SK-N-SH treated with all-trans-retinoic acid at 6 μM for 48 hours (cell line): ENCODE data around the gene RPP40.
"Not testable (repeated sequence)": the region's sequence is repeated elsewhere in the genome, so short reads cannot be mapped to it uniquely, and the experiment has no call there.

Source experiments
- ATAC-seq: fragments of 200-7000 bp; cut with Tn5 transposase; 3 replicates; pipeline ENCODE4 v1.9.1; 2020; ENCODE audit warnings: mild to moderate bottlenecking, moderate library complexity
- ARNTL ChIP-seq: fragments of 450-650 bp; formaldehyde crosslinking; IDR thresholded peaks from 2 replicates; pipeline ENCODE4 v1.5.0; 2020; ENCODE audit warnings: low read depth, mild to moderate bottlenecking, moderate library complexity, borderline replicate concordance
- CSDC2 ChIP-seq: fragments of 250-450 bp; sonication (Bioruptor Pico); IDR thresholded peaks from 2 replicates; pipeline ENCODE4 v1.5.0; 2020; ENCODE audit warnings: mild to moderate bottlenecking, moderate library complexity
- ESRRG ChIP-seq: fragments of 250-450 bp; sonication (Bioruptor Pico); IDR thresholded peaks from 2 replicates; pipeline ENCODE4 v1.6.1; 2021; ENCODE audit warnings: mild to moderate bottlenecking
- ISL1 ChIP-seq: fragments of 250-450 bp; sonication (Bioruptor Pico); IDR thresholded peaks from 2 replicates; pipeline ENCODE4 v2.1.2; 2022; ENCODE audit warnings: mild to moderate bottlenecking, moderate library complexity
- OSR1 ChIP-seq: fragments of 250-450 bp; sonication (Bioruptor Pico); IDR thresholded peaks from 2 replicates; pipeline ENCODE4 v1.8.0; 2022; ENCODE audit warnings: moderate library complexity, mild to moderate bottlenecking, inconsistent platforms
- PPARA ChIP-seq: fragments of 250-450 bp; sonication (Bioruptor Pico); IDR thresholded peaks from 2 replicates; pipeline ENCODE4 v1.5.0; 2020; ENCODE audit warnings: mild to moderate bottlenecking, borderline replicate concordance
- RARB ChIP-seq: fragments of 250-450 bp; sonication (Bioruptor Pico); IDR thresholded peaks from 2 replicates; pipeline ENCODE4 v1.8.0; 2021; ENCODE audit warnings: mild to moderate bottlenecking, moderate library complexity
- SNAI2 ChIP-seq: fragments of 250-450 bp; sonication (Bioruptor Pico); IDR thresholded peaks from 2 replicates; pipeline ENCODE4 v1.5.0; 2020; ENCODE audit warnings: mild to moderate bottlenecking, moderate library complexity
- TCF4 ChIP-seq: fragments of 250-450 bp; sonication (Bioruptor Pico); IDR thresholded peaks from 2 replicates; pipeline ENCODE4 v1.8.0; 2021; ENCODE audit warnings: mild to moderate bottlenecking, moderate library complexity, borderline replicate concordance
- TOX ChIP-seq: fragments of 250-450 bp; sonication (Bioruptor Pico); IDR thresholded peaks from 2 replicates; pipeline ENCODE4 v1.8.0; 2021; ENCODE audit warnings: mild to moderate bottlenecking, moderate library complexity, borderline replicate concordance
- ZFP30 ChIP-seq: fragments of 450-650 bp; formaldehyde crosslinking; IDR thresholded peaks from 2 replicates; pipeline ENCODE4 v1.5.0; 2022; ENCODE audit warnings: mild to moderate bottlenecking, moderate library complexity
- ZNF565 ChIP-seq: fragments of 450-650 bp; formaldehyde crosslinking; conservative IDR thresholded peaks from 2 replicates; pipeline ENCODE4 v1.5.0; 2020; ENCODE audit warnings: low read depth, mild to moderate bottlenecking, moderate library complexity
- ZNF8 ChIP-seq: fragments of 450-650 bp; formaldehyde crosslinking; IDR thresholded peaks from 2 replicates; pipeline ENCODE4 v1.5.0; 2020; ENCODE audit warnings: mild to moderate bottlenecking, moderate library complexity
- TF ChIP-seq, protein P1 (sequence below): fragments of 250-450 bp; sonication (Bioruptor Pico); IDR thresholded peaks from 2 replicates; pipeline ENCODE4 v1.5.1; 2021; ENCODE audit warnings: mild to moderate bottlenecking, moderate library complexity
- TF ChIP-seq, protein P2 (sequence below): fragments of 250-450 bp; sonication (Bioruptor Pico); IDR thresholded peaks from 2 replicates; pipeline ENCODE4 v1.8.0; 2020; ENCODE audit warnings: mild to moderate bottlenecking, moderate library complexity, borderline replicate concordance
- TF ChIP-seq, protein P3 (sequence below): fragments of 250-450 bp; sonication (Bioruptor Pico); IDR thresholded peaks from 2 replicates; pipeline ENCODE4 v1.8.0; 2021; ENCODE audit warnings: low read depth, mild to moderate bottlenecking, moderate library complexity, borderline replicate concordance
- TF ChIP-seq, protein P4 (sequence below): fragments of 250-450 bp; sonication (Bioruptor Pico); IDR thresholded peaks from 2 replicates; pipeline ENCODE4 v1.5.1; 2020; ENCODE audit warnings: low read depth, mild to moderate bottlenecking, moderate library complexity
- TF ChIP-seq, protein P5 (sequence below): fragments of 250-450 bp; sonication (Bioruptor Pico); IDR thresholded peaks from 2 replicates; pipeline ENCODE4 v1.5.0; 2020; ENCODE audit warnings: mild to moderate bottlenecking, moderate library complexity

RPP40 gene

DNA sequence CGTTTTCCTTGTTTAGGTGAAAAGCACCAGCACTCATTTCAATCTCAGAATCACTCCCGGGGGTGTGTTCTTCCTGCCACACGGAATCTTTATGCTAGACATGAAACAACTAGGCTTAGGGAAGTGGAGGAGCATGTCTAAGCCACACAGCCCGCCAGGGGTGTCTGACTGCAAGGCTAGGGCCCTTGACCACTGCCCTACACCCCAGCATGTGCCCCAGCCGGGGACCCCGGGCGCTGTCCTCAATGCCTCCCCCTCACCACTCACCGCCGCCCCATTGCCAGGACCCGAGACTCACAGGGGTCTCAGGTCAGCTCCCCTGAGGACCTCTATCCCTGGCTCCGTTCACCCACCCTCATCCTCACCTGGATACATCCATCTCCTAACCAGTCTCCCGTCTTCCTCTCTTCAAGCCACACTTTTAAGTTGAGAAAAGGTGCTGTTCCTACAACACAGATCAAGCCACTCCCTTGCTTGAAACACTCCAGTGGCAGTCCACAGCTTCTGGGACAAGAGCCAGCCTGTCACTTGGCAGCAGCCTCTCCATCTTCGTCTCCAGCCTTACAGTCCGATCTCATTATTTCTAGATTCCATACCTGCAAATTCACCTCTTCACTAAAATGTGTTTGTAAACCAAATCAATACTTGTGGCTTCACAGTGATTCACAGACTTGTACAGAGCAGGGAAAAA, 29.5 kb upstream of the RPP40 start:
- ATAC-seq: not testable (repeated sequence)

DNA sequence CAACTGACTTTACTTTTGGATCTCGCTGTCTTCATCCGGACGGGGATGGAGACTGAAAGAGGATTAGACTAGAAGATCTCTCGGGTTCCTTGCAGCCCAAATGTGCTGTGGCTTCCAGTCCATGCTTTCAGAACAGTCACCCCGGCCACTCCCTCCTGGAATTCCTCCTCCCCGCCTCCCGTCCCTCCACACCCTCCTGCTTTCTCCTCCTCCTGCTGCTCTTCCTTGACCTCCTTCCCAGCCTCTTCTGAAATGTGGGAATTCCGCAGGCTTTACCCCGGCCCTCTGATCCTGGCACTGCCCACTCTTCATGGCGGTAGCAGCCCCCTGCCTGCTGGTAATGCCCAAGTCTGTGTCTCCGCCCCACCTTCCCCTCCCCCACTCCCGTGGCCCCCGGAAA, 28.9 kb upstream of the RPP40 start:
- ATAC-seq: not testable (repeated sequence)

DNA sequence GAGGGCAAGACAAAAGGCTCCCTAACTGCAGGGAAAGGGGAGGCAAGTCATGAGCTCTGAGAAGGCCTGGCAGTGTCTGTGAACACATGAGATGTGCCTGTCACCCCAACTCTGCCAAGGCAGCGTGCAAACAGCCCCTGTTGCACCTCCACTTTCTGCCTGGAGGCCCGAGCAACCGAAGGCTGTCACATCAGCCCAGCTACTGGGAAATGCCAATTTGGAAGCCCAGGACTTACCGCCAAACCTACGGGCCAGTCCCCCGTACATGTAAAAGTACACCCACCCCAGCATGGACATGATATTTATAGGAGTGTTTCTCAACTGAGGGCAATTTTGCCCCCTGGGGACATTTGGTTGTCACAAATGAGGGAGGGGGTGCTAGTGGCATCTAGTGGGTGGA, 27.3 kb upstream of the RPP40 start:
- ATAC-seq: no peak
- no peak for TF ChIP-seq ESRRG
- TF ChIP-seq ZFP30 (CRISPR knock-in tag): no peak
- no peak for TF ChIP-seq SNAI2 (CRISPR knock-in tag)
- TF ChIP-seq, protein P1, sequence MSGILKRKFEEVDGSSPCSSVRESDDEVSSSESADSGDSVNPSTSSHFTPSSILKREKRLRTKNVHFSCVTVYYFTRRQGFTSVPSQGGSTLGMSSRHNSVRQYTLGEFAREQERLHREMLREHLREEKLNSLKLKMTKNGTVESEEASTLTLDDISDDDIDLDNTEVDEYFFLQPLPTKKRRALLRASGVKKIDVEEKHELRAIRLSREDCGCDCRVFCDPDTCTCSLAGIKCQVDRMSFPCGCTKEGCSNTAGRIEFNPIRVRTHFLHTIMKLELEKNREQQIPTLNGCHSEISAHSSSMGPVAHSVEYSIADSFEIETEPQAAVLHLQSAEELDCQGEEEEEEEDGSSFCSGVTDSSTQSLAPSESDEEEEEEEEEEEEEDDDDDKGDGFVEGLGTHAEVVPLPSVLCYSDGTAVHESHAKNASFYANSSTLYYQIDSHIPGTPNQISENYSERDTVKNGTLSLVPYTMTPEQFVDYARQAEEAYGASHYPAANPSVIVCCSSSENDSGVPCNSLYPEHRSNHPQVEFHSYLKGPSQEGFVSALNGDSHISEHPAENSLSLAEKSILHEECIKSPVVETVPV (CRISPR knock-in tag): no peak

DNA sequence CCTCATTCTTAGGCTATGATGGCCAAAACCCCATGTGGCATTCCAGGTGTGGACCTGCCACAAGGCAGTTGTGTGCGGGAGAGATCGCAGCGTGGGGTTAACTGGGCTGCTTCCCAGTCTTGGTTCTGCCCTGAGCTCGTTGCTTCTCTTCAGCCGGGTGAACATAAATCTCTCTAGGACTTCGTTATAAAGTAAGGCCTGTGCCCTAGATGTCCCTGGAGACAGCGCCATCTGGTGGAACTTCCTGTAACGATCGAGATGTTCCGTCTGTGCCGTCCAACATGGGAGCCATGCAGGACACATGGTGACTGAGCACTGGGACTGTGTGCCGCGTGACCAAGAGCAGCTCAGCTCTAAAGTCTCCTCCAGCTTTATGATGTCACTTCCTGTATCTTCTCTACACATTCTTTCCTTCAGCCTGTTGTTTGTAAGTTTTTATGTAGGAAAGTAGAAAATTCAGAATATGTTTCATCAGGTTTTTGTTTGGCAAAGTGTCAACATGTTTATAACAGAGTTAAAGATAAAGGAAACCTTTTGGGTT, 26.8 kb upstream of the RPP40 start:
- ATAC-seq: peak; percentile 97
- TF ChIP-seq, protein P2, sequence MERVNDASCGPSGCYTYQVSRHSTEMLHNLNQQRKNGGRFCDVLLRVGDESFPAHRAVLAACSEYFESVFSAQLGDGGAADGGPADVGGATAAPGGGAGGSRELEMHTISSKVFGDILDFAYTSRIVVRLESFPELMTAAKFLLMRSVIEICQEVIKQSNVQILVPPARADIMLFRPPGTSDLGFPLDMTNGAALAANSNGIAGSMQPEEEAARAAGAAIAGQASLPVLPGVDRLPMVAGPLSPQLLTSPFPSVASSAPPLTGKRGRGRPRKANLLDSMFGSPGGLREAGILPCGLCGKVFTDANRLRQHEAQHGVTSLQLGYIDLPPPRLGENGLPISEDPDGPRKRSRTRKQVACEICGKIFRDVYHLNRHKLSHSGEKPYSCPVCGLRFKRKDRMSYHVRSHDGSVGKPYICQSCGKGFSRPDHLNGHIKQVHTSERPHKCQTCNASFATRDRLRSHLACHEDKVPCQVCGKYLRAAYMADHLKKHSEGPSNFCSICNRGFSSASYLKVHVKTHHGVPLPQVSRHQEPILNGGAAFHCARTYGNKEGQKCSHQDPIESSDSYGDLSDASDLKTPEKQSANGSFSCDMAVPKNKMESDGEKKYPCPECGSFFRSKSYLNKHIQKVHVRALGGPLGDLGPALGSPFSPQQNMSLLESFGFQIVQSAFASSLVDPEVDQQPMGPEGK (CRISPR knock-in tag): no peak
- TF ChIP-seq, protein P3, sequence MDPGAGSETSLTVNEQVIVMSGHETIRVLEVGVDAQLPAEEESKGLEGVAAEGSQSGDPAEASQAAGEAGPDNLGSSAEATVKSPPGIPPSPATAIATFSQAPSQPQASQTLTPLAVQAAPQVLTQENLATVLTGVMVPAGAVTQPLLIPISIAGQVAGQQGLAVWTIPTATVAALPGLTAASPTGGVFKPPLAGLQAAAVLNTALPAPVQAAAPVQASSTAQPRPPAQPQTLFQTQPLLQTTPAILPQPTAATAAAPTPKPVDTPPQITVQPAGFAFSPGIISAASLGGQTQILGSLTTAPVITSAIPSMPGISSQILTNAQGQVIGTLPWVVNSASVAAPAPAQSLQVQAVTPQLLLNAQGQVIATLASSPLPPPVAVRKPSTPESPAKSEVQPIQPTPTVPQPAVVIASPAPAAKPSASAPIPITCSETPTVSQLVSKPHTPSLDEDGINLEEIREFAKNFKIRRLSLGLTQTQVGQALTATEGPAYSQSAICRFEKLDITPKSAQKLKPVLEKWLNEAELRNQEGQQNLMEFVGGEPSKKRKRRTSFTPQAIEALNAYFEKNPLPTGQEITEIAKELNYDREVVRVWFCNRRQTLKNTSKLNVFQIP (CRISPR knock-in tag): no peak
- no peak for TF ChIP-seq TCF4 (CRISPR knock-in tag)
- TF ChIP-seq PPARA (CRISPR knock-in tag): no peak
- no peak for TF ChIP-seq CSDC2 (CRISPR knock-in tag)
- TF ChIP-seq ZNF565: no peak
- TF ChIP-seq ZNF8 (CRISPR knock-in tag): no peak
- no peak for TF ChIP-seq ESRRG
- no peak for TF ChIP-seq ISL1 (CRISPR knock-in tag)
- no peak for TF ChIP-seq ARNTL (CRISPR knock-in tag)
- TF ChIP-seq TOX (CRISPR knock-in tag): no peak
- no peak for TF ChIP-seq RARB (CRISPR knock-in tag)
- TF ChIP-seq OSR1 (CRISPR knock-in tag): no peak
- TF ChIP-seq, protein P4, sequence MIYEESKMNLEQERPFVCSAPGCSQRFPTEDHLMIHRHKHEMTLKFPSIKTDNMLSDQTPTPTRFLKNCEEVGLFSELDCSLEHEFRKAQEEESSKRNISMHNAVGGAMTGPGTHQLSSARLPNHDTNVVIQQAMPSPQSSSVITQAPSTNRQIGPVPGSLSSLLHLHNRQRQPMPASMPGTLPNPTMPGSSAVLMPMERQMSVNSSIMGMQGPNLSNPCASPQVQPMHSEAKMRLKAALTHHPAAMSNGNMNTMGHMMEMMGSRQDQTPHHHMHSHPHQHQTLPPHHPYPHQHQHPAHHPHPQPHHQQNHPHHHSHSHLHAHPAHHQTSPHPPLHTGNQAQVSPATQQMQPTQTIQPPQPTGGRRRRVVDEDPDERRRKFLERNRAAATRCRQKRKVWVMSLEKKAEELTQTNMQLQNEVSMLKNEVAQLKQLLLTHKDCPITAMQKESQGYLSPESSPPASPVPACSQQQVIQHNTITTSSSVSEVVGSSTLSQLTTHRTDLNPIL (CRISPR knock-in tag): no peak
- TF ChIP-seq, protein P5, sequence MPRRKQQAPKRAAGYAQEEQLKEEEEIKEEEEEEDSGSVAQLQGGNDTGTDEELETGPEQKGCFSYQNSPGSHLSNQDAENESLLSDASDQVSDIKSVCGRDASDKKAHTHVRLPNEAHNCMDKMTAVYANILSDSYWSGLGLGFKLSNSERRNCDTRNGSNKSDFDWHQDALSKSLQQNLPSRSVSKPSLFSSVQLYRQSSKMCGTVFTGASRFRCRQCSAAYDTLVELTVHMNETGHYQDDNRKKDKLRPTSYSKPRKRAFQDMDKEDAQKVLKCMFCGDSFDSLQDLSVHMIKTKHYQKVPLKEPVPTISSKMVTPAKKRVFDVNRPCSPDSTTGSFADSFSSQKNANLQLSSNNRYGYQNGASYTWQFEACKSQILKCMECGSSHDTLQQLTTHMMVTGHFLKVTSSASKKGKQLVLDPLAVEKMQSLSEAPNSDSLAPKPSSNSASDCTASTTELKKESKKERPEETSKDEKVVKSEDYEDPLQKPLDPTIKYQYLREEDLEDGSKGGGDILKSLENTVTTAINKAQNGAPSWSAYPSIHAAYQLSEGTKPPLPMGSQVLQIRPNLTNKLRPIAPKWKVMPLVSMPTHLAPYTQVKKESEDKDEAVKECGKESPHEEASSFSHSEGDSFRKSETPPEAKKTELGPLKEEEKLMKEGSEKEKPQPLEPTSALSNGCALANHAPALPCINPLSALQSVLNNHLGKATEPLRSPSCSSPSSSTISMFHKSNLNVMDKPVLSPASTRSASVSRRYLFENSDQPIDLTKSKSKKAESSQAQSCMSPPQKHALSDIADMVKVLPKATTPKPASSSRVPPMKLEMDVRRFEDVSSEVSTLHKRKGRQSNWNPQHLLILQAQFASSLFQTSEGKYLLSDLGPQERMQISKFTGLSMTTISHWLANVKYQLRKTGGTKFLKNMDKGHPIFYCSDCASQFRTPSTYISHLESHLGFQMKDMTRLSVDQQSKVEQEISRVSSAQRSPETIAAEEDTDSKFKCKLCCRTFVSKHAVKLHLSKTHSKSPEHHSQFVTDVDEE: no peak
- no peak for TF ChIP-seq ZFP30 (CRISPR knock-in tag)
- TF ChIP-seq, protein P1 (CRISPR knock-in tag): no peak
- TF ChIP-seq SNAI2 (CRISPR knock-in tag): no peak
- TF ChIP-seq, all 23 proteins: peak for 0
